ENCODE results near the gene TRIM66. TPM values are rescaled to one million over a fixed set of nuclear protein-coding genes. Genes with fewer than 3 reads are reported as not detected.

Gene TRIM66
- total and polyA plus RNA-seq, 2 of the 8 experiments (the other 6 are each of a cell fraction or from before 2014, with no cell fraction given), result 3.1 to 3.5 TPM

DNA sequence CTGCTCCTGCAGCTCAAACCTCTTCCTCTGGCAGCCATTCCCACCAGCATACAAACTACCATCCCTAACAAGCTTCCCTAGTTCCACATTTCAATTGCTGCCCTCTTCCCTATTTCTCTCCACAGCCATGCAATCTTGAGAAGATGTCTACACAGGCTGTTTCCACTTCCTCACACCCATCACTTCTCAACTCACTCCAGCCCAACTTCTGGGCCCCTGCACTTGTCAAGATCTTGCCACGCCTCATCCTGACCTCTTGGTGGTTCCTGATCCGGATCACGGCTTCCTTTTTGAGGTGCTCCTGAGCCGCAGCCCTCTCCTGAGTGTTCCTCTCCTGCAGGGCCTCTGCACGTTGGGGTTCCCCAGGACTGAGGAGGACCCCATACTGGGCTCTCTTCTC, 22.7 kb upstream of the TRIM66 start:
- Histone ChIP-seq H2AFZ (ENCODE audit: low read length) (no peak overlapping the region), H3K4me3 (ENCODE audit: extremely low read depth in 1 of 4, insufficient read depth in 2 of 4, low read depth in 3 of 4, low read length in 4 of 4) (no peak overlapping the region), H3K4me2 (ENCODE audit: insufficient read depth in 1 of 2, low read depth in 2 of 2, low read length in 2 of 2) (no peak overlapping the region), H3K36me3 (ENCODE audit: control insufficient read depth in 2 of 4, insufficient read depth in 4 of 4, low read length in 3 of 4) (no peaks in the 10 kb centered on the region; a peak in 2 of 8 replicates), H4K20me1 (replicated peaks in 1 of 2; ENCODE audit: control insufficient read depth in 1 of 2, insufficient read depth in 2 of 2, low read length in 2 of 2) (no peaks in the 10 kb centered on the region), H3K23me2 (ENCODE audit: low read depth, low read length) (no peaks in the 10 kb centered on the region; the same call in 1 of the 2 replicates), H2BK15ac (ENCODE audit: low read length) (no peak overlapping the region), H2BK5ac (ENCODE audit: low read depth, low read length) (no peak overlapping the region), H3K9ac (replicated peaks in 1 of 4; ENCODE audit: extremely low read depth in 1 of 4, low read depth in 3 of 4, low read length in 3 of 4) (no peak overlapping the region), H4K5ac (ENCODE audit: insufficient read length, low read depth, low read length) (no peak overlapping the region), H3K9me3 (ENCODE audit: insufficient read depth in 2 of 2, low read depth in 1 of 2, low read length in 1 of 2) (no peaks in the 10 kb centered on the region), H3K27ac (ENCODE audit: low read depth, low read length) (no peak overlapping the region), H2AK5ac (ENCODE audit: low read depth, low read length) (no peak overlapping the region), H3K4ac (replicated peaks; ENCODE audit: insufficient read length, low read depth, low read length) (no peak overlapping the region), H3K4me1 (replicated peaks in 1 of 4; ENCODE audit: control insufficient read depth in 3 of 4, insufficient read depth in 4 of 4, low read length in 3 of 4) (peaks cover 8 to 18% (median 13%) of the 10 kb centered on the region in 4 experiments; a peak in 6 of 7 replicates), H4K91ac (replicated peaks; ENCODE audit: insufficient read length, low read length) (no peak overlapping the region), H3K14ac (ENCODE audit: insufficient read length) (no peak overlapping the region), H4K8ac (ENCODE audit: extremely low read depth, insufficient read depth, low read length) (no peak overlapping the region), H3K18ac (ENCODE audit: extremely low read depth, low read length) (no peak overlapping the region), H3K79me2 (ENCODE audit: control insufficient read depth in 1 of 2, insufficient read depth in 2 of 2, low read length in 2 of 2) (no peaks in the 10 kb centered on the region), H3K56ac (replicated peaks; ENCODE audit: insufficient read length, low read depth, low read length) (no peak overlapping the region), H3K23ac (ENCODE audit: insufficient read length) (no peak overlapping the region), H2BK12ac (ENCODE audit: low read depth, low read length) (no peak overlapping the region), H2BK20ac (ENCODE audit: low read length) (no peak overlapping the region), H3K27me3 (replicated peaks in 1 of 4; ENCODE audit: control insufficient read depth in 3 of 4, extremely low read depth in 1 of 4, insufficient read depth in 3 of 4, low read length in 3 of 4) (no peaks in the 10 kb centered on the region), H3K79me1 (ENCODE audit: low read depth, low read length) (no peaks in the 10 kb centered on the region), H2BK120ac (replicated peaks; ENCODE audit: low read depth, low read length) (no peak overlapping the region)
- DNase-seq (ENCODE audit: low read depth in 1 of 2, low spot score in 2 of 2), result no peak
- FAIRE-seq, result no peak
- POLR2A ChIA-PET (ENCODE audit: partially characterized antibody), result interaction anchor here (1.6 to 11.1 kb wide), 3 partner anchors 13 to 22 kb away, joined by 6 to 248 read pairs (median 102); partner anchors contain the start of genes RPL27A and TRIM66
- TF ChIP-seq RFX5 (IDR thresholded peaks at IDR 0.05; ENCODE audit: borderline replicate concordance, low read depth, low read length), result no peak
- no peak for TF ChIP-seq CHD1 (IDR thresholded peaks at IDR 0.05; ENCODE audit: low read depth, low read length)
- no peak for TF ChIP-seq RAD21 (IDR thresholded peaks at IDR 0.05 in 1 of 2, conservative IDR thresholded peaks at IDR 0.05 in 1 of 2; ENCODE audit: low read depth in 2 of 2, low read length in 2 of 2)
- TF ChIP-seq CBX5 (IDR thresholded peaks at IDR 0.05; ENCODE audit: low read depth, low read length), result no peak
- TF ChIP-seq YY1 (IDR thresholded peaks at IDR 0.05; ENCODE audit: low read depth, low read length), result no peak
- no peak for TF ChIP-seq POU5F1 (IDR thresholded peaks at IDR 0.05; ENCODE audit: low read depth, low read length)
- no peak for TF ChIP-seq CTBP2 (IDR thresholded peaks at IDR 0.05; ENCODE audit: borderline replicate concordance, insufficient read depth, insufficient read length, low read length)
- TF ChIP-seq GTF2F1 (IDR thresholded peaks at IDR 0.05; ENCODE audit: borderline replicate concordance, low read depth, low read length), result no peak
- TF ChIP-seq BRCA1 (IDR thresholded peaks at IDR 0.05; ENCODE audit: low read depth, low read length), result no peak
- TF ChIP-seq ASH2L (IDR thresholded peaks at IDR 0.05; ENCODE audit: low read length), result no peak
- TF ChIP-seq POLR2AphosphoS5 (IDR thresholded peaks at IDR 0.05; ENCODE audit: low read depth, low read length), result no peak
- TF ChIP-seq BACH1 (IDR thresholded peaks at IDR 0.05; ENCODE audit: low read length), result no peak
- CTCF ChIA-PET (ENCODE audit: partially characterized antibody), result interaction anchor here (0.7 to 1.8 kb wide), 2 partner anchors 14 to 25 kb away, joined by 3 to 4 read pairs; no protein-coding TSS in a partner anchor
- 79% methylated on average over 5 of the region's 5 CpGs; no CpG with 5 or more reads in 1 of the 2 experiments for WGBS, 2 experiments (ENCODE audit: extremely low coverage in 1 of 2, insufficient coverage in 1 of 2, insufficient read length in 1 of 2, insufficient replicate concordance in 2 of 2, low coverage in 1 of 2, low lambda C conversion rate in 2 of 2, missing lambda C conversion rate in 1 of 2)
